H1 (cell line): Measurements from ENCODE around the gene LRRC19. TPM values are rescaled to one million over a fixed set of nuclear protein-coding genes. Genes with fewer than 3 reads are reported as not detected.

Experiments used
- CHD7 ChIP-seq: fragments of 300-600 bp; sonication (generic); IDR thresholded peaks from 2 replicates; pipeline ENCODE4 v1.7.1; 2012; ENCODE audit warnings: low read length, moderate library complexity, mild to moderate bottlenecking, inconsistent platforms; ENCODE audit not compliant: insufficient replicate concordance
- CTCF ChIP-seq, 3 experiments: IDR thresholded peaks; 1 replicate in 2 of 3; 2 replicates in 1 of 3; pipeline versions ENCODE4 v1.5.1 to v1.6.1; 2011; ENCODE audit warnings: low read length in 3 of 3, mild to moderate bottlenecking in 3 of 3, inconsistent platforms in 2 of 3, low read depth in 1 of 3, moderate library complexity in 1 of 3; ENCODE audit not compliant: insufficient read depth in 1 of 3; ENCODE audit errors: control extremely low read depth in 1 of 3
- E2F6 ChIP-seq: IDR thresholded peaks from 2 replicates; pipeline ENCODE4 v1.6.1; 2012; ENCODE audit warnings: inconsistent platforms
- HDAC2 ChIP-seq, 2 experiments: fragments of 300-600 bp in 1 of 2; sonication (generic) in 1 of 2; IDR thresholded peaks; 2 replicates each; pipeline ENCODE4 v1.6.1; 2011 to 2012; ENCODE audit warnings: low read depth in 2 of 2, low read length in 2 of 2, mild to moderate bottlenecking in 2 of 2, moderate library complexity in 2 of 2, borderline replicate concordance in 1 of 2, inconsistent platforms in 1 of 2
- TAF1 ChIP-seq: IDR thresholded peaks from 2 replicates; pipeline ENCODE4 v1.6.1; 2011; ENCODE audit warnings: mild to moderate bottlenecking, low read depth, low read length
- polyA plus RNA-seq, 7 experiments: library from polyadenylated mRNA; depleted of rRNA in 3 of 7; stranded (reverse) in 5 of 7; unstranded in 2 of 7; fragments of >200 nt in 5 of 7; fragments of 200-250 nt in 2 of 7; gene quantifications; 1 replicate in 5 of 7; 2 replicates in 1 of 7; 4 replicates in 1 of 7; pipeline versions ENCODE4 v1.2.1 to v1.2.3, GENCODE V29; 2011 to 2013; ENCODE audit warnings: missing spikeins in 2 of 7, mixed read lengths in 2 of 7
- total RNA-seq: library from RNA; stranded (reverse); fragmentation: NEBNext Ultra II Directional; extraction: Animal tissue kit (Norgen Biotek cat#: 25700); gene quantifications from 2 replicates; pipeline ENCODE4 v1.2.1, GENCODE V29; 2021

Gene LRRC19
- total and polyA plus RNA-seq, 2 of the 8 experiments (the other 6 are each of a cell fraction or from before 2014, with no cell fraction given), result not detected

GRCh38 chr9:26983340-26983739 lies 22.1 kb downstream of the LRRC19 start (continued):
- TF ChIP-seq CHD7, result no peak
- TF ChIP-seq E2F6, result no peak
- TF ChIP-seq TAF1, result no peak
- no peak for TF ChIP-seq CTCF (IDR thresholded peaks at IDR 0.05; ENCODE audit: control extremely low read depth in 1 of 3, insufficient read depth in 1 of 3, low read depth in 1 of 3, low read length in 3 of 3)
- TF ChIP-seq HDAC2 (IDR thresholded peaks at IDR 0.05; ENCODE audit: borderline replicate concordance in 1 of 2, low read depth in 2 of 2, low read length in 2 of 2), result no peak
